ENCODE data around the gene MORC2.
A peak's percentile ranks its signal among the peaks of the same experiment; 100 is the strongest.

Gene MORC2

GRCh38 chr22:30889996-30890480, 78.5 kb downstream of the MORC2 start:
- DNase-seq: no peak

DNA sequence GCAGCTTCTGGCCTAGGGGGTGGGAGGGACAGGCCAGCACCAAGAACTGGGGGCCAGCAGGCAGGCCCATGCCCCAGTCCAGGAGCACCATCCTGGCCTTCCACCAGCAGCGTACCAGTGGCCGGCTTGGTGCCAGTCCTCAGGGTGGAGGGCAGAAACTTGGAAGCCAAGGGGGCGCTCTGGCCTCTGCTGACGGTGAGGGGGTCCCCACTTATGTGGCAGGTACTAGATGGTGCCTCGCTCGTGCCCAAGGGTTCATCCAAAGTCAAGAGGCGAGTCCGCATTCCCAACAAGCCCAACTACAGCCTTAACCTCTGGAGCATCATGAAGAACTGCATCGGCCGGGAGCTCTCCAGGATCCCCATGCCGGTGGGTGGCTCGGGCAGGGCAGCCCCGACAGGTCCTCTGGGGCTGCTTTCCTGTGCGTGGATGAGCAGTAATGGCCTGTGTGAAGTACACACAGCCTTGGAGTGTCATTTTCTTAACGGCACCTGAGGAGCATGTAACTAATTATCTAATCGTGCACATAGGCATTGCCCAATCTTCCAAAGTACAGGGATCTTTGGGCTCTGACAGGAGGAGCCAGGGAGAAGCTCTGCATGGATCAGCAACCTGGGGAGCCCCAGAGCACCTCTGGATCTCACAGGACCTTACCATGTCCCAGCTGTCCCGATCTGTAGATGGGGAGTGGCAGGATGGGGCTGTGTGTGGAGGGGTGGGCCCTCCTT, 79.1 kb downstream of the MORC2 start:
- DNase-seq: no peak

DNA sequence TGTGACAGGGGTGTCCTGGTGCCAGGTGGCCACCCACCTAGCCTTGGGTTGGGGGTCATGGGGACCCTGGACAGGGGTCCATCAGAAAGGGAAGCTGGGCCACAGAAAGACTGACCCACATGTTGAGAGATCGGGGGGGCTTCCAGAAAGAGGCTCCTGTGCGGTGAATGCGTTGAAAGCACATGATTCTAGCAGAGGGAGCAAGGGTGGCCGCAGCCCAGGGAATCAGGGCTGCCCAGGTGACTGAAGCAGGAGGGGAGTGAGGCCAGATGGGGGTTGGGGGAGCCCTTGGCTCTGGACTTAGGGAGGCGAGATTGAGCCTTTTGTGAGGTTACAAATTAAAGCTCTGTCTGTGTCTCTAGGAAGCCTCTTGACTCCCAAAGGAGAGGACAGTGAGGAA, 80.7 kb downstream of the MORC2 start:
- DNase-seq: no peak

GRCh38 chr22:30887453-30887852, 81.1 kb downstream of the MORC2 start:
- DNase-seq: no peak

DNA sequence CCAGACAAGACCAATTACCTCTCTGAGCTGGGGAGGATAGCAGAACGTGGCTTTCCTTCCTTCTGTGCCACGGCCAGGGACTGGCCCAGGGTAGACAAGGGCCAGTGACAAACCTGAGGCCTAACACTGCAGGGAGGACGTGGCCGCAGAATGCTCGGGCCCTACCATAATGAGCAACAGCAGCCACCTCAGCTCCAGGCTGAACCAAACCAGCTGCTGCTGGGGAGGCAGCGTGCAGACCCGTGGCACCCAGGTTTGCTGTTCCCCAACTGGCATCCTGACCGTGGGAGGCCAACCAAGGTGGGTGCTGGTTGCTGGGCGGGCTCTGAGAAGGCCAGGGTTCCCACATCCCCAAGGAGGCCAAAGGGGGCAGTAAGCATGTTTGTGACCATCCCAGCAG, 83.0 kb downstream of the MORC2 start:
- no peak for DNase-seq

GRCh38 chr22:30885001-30885366, 83.6 kb downstream of the MORC2 start:
- DNase-seq: no peak

DNA sequence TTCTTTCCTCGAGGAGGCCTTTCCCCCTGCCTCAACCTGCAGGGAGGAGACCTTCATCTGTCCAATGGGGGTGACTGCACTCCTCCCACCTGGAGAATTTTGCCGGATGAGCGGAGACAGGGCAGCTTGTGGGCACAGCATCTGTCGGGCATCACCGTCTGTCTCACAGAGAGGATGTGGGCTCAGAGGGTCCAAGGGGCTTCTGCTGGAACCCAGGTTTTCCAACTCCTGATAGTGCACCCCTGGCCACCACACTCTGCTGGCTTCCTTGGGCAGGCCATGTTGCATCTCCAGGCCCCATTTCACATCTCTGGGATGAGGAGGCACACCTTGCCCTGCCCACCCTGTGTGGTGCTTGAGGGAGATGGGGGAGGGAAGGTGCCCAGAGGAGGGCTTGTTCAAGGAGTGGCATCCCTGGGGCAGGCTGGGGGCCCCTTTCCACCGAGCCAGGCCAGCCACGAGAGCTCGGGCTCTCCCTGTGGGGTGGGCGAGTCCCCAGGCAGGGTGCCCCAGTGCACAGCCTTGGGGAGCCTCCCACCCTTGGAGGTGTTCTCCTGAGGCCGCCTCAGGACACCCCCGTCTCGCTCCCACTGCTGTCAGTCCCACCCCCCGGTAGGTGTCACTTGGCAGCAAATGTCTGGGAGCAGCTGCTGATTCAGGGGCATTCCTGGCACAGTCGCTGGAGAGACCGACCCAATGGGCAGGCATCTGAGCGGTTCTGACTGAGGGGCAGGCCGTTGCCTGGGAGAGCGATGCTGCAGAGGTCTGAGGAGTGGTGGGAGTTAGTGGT, 84.2 kb downstream of the MORC2 start:
- DNase-seq: peak in 2 of 56 donors; percentile 18 to 31

GRCh38 chr22:30883586-30884145, 84.9 kb downstream of the MORC2 start:
- DNase-seq: no peak

DNA sequence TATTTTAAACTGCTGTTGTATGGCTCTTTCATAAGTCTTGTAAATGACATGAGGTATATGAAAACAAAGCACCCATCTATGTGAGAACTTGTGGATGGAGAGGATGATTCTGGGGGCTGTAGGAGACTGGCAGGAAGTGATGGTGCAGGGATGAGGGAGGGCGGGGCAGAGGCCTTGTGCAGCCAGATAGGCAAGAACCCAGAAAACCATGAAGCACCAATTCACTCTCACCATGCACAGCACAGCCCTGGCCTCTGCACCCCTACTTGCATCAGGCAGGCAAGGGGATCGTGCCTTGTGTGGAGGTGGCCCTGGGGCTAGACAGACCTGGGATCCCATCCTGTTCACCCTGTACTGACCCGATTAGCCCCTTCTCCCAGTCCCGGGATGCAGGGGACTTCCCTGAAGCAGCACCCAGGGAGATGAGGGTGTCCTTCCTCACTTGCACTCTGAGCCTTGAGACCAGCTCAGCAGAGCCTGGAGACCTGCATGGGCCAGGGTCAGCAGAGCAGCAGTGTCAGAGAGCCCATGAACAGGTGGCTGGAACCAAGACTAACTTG, 85.5 kb downstream of the MORC2 start:
- DNase-seq: no peak

- no peak for DNase-seq
Measured at GRCh38 chr22:30882184-30882717, 86.3 kb downstream of the MORC2 start.

DNA sequence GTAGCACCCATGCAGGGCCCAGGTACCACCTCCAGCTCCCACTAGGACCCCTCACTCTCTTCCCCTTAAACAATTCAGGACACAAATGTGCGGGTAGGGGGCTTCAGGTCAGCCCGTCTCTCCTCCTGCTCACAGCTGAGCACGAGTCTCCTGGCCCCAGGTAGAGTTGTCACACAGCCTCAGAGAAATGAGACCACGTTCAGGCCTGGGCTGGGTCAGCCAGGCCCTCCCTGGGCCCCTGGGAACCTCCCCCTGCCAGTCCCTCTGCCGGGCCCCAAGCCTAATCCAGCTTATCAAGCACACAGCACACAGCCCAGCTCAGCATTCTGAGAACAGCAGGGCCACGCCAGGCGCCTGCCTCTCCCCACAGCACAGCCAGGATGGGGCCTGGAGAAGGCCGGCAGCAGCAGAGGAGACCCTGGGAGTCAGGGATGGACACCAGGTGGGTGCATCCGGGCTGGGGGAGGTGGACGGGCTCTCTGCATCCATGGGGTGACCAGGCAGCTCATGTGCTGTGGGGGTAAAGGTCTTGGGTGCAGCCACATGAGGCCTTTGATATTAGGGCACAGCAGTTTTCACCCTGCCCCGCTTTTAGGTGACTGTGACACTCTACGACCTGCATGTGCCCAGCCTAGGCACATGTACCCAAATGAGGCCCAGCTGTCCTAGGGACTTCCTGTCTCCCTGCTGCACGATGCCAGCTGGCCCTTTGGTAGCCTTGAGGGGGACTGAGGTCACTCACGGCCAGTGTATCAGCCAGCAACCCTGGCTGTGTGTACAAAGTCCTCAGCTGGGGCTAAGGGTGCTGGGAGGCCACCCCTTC, 87.0 kb downstream of the MORC2 start:
- DNase-seq: no peak

DNA sequence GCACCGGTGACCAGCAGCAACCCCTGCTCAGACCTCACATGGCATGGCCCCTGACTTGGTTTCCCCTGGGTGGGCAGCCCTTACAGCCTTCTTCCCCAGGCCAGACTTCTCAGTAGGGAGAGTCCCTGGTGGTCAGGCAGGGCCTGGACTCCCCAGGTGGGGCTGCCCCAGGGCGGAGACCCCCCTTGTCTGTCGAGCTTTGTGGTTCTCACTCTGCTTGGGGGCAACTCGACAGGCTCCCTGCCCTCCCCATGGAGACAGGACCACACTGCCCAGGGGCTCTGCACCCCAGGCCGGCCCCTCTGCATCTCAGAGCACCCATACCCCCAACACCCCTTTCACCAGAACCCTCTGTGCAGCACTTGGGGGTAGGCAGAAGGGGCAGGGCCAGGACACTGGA, 87.7 kb downstream of the MORC2 start:
- no peak for DNase-seq

DNA sequence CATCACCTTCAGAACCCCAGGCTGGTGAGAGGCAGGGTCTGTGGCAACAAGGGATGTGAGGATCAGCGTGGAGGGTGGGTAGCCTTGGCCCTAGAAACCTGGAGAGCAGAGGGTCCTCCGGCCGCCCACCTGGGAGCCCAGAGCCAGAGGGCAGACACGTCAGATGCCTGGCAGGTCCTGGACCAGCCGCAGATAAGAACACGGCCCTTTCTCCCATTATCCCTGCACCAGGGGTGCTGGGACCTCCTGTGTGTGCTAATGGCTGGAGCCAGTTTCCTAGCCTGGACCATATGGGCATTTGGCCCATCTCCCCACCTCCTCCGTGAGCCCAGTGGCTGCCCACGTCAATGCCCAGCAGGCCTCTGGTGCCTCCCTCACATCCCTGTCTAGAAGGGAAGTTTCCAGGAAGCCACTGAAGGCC, 88.4 kb downstream of the MORC2 start:
- DNase-seq: no peak

- no peak for DNase-seq
Measured at GRCh38 chr22:30879415-30879797, 89.2 kb downstream of the MORC2 start.

- peak in 7 of 56 donors; percentile 12 to 38 (median 18) for DNase-seq
Measured at GRCh38 chr22:30878516-30879414, 89.8 kb downstream of the MORC2 start.

DNA sequence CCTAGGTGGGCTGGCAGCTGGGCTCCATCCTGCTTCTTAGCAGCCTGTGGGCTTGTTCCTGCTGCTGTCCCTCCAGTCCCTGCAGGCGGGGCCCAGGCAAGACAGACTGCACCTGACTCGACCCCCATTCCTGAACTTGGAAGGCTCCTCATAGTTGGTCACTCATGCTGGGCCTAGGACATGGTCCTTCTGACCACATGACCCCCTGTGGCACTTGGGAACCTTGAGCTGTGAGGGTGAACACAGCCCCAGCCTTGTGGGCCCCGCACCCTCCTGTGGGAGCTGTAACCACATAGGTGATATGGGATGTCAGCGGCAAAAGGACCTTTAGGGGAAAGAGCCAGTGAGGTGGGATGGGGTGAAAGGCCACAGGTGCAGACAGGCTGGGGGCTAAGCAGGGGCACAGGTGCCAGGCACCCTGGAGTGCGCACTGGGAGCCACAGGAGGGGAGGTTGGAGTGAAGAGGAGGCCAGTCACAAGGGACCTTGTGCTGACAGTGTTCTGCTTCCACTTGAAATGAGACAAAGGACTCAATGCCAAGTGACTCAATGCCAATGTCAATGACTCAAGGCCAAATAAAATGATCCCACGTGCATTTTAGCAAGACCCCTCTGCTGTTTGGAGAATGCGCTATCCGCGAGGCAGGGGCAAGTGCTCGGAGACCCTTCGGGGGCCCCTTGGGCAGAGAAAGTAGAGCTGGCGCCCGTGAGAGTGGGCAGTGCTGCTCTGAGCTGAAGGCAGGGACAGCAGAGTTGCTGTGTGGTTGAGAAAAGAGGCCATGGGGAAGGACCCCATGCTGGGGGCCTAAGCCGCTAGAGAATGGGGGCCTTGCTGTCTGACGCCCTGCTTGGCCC, 90.7 kb downstream of the MORC2 start:
- no peak for DNase-seq

GRCh38 chr22:30876915-30877553, 91.5 kb downstream of the MORC2 start:
- peak in 18 of 56 donors; percentile 12 to 71 (median 35) for DNase-seq

DNA sequence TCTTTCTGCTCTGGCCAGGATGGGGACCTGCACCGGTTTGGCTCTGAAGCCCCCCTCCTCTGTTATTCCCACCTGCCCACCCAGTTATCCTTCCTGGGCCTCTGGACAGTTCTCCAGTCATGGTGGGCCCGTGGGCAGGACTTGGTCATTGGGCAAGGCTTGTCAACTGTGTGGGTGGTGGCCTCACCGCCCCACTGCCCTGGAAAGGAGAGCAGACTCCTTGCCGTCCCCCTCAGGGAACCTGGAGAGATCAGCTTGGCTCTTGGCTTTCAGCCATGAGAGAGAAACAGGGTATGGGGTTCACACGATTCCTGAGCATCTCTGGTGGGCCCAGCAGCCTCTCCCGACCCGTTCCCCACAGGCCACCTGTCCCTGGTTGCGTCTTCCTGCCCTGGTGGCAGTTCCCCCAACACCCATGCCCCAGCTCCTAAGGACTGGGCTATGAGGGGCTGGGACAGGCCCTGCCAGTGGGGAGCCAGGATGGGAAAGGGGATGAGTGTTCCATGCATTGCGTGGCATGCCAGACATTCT, 92.3 kb downstream of the MORC2 start:
- no peak for DNase-seq
